GM04503 (cell line): ENCODE measurements around the gene GADD45G.

Experiments
- DNase-seq: peaks from one replicate; pipeline ENCODE4 v3.0.0-alpha.2; 2012; ENCODE audit warnings: low read depth

Gene GADD45G

GRCh38 chr9:89654025-89654662 is 49.3 kb downstream of the GADD45G start:
- no peak for DNase-seq

DNA sequence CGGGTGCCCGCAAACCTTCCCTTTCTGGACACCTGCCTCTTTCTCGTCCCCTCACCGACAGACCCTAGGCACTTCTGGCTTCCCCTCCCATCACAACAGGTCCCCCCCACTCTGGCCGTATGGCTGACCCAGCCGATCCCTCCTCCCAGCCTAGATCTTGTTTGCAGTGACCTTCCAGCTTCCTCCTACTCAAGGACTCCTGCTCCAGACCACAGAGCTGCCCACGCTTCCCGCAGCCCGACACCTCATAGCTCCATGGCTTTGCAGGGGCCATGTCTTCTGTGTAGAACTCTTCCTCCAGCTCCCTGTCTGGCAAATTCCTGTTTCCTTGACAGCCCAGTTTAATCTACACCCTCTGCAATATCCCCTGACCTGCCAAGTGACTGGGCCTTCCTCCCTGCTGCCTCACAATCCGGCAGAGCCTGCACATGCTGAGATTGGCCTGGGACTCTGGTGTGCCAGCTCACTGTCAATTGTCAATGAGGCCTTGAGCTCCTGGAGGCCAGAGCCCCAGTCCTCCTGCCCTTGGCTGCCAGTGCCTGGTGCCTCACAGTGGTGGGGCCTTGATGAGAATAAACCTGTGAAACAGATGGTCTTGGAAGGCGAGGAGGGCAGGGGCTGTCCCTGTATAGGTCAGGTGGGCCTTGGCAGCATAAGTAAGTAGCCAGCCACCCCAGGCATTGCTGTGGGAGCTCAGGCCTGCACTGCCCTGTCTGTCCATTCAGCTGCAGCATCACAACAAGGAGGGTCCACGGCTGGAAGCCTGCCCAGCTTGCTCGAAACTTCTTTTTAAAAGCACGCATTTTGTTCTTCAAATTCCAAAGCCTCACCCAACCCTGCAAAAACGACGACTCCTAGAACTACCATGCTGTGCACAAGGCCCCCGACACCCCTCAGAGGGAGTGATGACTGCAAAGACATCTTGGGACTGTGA is 50.5 kb downstream of the GADD45G start:
- DNase-seq = no peak
